ENCODE results near the gene PTPN1.
"Not testable (repeated sequence)": the region's sequence is repeated elsewhere in the genome, so short reads cannot be mapped to it uniquely, and the experiment has no call there.

Gene PTPN1

DNA sequence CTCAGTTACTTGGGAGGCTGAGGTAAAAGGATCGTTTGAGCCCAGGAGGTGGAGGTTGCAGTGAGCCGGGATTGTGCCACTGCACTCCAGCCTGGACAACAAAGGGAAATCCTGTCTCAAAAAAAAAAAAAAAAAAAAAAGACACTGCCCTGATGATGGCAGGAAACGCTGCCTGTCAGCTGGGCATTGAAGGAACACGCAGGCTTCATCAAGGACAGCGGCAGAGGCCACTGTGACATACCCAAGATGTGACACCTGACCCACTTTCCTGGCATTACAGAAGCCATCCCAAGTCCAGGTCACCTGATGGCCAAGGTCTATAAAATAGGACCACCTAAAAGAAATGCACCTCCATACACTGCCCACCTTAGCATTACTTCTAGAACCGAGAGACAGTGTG, 105.2 kb downstream of the PTPN1 start:
- no peak for DNase-seq

DNA sequence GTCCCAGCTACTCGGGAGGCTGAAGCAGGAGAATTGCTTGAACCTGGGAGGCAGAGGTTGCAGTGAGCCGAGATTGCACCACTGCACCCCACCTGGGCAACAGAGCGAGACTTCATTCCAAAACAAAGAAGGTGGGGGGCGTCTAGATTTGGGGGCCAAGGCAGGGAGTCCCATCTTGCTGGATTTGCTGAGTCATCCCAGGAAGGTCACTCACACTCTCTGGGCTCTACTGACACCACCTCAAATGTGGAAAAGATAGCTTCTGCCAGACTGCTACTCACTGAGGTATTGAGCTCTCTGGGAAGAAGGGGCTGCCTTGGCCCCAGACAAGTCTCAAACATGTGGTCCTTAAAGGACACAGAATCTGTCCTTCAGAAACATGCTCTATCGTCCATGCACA, 106.8 kb downstream of the PTPN1 start:
- DNase-seq, result no peak

DNA sequence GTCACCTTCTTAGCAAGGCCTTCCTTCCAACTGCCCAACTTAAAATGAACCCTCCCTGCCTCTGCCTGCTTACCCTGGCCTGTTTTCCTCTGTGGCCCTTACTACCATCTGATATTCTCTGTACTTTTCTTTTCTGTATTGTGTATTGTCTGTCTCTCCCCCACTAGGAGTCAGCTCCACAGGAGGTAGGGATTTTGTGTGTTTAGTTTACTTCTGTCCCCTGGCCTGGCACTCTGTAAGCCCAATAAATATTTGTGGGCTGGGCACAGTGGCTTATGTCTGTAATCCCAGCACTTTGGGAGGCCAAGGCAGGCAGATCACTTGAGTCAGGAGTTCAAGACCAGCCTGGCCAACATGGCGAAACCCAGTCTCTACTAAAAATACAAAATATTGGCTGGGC, 108.4 kb downstream of the PTPN1 start:
- DNase-seq, result no peak

DNA sequence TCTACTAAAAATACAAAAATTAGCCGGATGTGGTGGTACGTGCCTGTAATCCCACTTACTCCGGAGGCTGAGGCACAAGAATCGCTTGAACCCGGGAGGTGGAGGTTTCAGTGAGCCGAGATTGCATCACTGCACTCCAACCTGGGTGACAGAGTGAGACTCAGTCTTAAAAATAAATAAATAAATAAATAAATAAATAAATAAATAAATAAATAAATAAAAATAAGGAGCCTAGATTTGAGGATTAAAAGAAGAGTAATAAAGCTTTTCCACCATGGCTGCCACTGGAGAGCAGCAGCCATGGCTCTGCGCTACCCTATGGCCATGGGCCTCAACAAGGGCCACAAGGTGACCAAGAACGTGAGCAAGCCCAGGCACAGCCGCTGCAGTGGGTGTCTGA, 110.3 kb downstream of the PTPN1 start:
- not testable (repeated sequence) for DNase-seq

DNA sequence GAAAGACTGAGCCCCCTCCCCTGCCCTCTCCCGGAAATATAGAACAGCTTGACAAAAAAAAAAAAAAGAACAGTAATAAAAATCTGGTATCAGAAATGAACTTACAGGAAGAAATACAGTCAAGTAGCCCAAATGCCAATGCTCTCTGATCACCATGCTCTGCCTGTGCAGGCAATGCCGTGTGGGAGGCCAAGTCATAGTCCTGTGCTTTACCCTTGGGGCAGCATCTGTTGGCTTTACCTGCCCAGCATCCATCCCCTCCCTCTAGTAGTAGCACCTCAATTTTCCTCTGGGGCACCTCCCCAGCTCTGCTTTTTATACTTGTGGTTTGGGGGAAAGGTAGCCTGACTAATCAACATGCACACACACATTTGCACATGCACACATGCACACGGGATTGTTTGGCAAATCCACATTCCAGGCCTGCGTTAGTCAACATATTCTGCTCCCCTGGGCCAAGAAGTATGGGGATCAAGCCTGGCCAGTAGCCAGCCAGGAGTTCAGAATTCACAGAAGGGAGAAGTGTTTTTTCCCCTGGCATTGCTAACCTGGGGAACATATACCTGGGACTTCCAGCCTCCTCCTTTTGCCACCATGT, 111.0 kb downstream of the PTPN1 start:
- DNase-seq, result no peak

DNA sequence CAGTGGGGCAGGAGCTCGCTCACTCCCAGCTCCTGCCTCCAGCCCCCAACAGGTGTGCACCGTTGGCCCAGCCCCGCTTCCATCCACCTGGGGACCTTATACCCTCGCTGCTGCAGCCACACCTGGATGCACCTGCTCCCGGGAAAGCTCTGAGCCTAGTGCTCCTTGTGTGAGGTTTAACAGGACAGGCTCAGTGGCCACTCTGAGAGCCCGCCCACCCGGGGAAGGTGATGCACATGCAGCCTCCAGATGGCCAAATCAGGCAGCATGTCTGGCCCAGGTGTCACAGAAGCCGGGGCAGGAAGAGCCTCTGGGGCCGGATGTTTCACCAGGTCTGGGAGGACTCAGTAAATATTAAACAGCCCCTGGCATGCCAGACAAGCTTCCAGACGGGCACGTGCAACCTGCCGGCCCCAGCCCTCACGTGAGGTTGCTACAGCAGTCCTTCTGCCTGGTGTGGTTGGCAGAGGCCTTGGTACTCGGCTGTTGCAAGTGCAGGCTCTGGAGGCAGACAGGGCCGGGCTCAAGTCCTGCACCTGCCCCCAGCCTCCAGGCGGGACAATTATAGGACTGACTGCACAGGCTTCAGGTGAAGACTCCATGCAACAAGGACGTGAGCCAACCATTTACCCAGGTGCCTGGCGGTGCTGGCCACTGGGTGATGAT, 114.3 kb downstream of the PTPN1 start:
- peak; percentile 89 for DNase-seq

DNA sequence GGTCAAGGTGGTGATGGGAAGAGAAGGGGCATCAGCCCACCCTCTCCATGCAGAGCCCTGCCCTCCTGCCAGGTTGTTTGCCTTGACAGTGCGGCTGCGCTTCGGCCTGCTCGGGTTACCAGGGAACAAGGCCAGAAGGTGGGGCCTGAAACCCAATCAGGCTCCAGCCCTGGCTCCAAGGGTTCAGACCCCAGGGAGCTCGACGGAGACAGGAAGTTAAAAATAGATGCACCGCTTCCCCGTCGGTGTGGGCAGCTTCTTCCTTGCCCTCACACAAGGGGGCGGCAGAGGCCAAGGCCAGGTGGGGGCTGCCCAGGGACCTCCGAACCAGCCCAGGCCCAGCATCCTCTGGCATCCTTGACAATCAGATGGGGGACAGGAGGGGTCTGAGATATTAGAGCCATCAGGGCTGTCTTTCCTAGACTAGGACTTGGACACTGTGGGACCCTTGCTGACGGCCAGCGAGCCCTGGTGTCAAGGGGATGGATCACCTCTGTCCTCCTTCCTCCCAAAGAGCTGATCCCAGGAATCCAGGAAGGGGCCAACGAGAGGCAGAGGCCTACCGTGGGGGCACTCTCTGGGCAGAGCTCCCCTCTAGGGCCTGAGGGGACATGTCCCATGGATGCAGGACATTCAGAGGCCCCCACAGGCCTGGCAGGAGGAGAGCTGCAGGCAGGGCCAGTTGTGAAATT, 115.9 kb downstream of the PTPN1 start:
- DNase-seq, result peak; percentile 74

DNA sequence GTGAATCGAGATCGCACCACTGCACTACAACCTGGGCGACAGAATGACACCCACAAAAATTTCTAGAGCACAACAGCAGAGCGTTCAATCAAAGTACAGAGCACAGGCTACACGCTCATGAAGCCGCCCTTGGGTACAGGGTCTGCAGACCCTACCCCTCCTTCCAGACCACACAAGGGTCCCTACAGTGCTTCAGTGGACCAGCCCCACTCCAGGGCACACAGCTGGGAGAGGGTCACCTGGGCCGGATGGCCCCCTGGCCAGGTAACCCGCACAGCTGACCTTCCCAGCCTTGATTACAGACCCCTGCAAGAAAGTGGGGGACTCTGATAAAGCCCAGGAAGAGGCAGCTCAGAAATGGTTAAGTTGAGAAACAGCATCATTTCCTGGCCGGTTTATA, 117.6 kb downstream of the PTPN1 start:
- no peak for DNase-seq

DNA sequence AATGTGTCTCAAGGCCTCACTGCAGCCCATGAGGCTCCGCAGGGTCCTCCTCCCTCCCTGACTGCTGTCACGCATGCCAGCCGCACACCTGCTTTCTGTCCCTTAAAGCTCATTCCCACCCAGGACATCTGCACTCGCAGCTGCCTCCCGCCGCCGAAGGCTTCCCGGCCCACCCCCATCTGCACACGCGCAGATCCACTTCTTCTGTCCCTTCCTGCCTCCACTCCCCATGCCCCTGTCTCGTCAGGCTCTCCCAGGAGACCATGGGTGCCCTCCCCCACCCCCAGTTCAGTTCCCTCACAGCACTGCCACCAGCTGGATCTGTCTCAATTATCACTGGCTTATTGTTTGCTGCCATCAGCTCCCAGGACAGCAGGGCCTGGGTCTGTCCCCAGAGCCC, 118.1 kb downstream of the PTPN1 start:
- DNase-seq, result peak; percentile 35

DNA sequence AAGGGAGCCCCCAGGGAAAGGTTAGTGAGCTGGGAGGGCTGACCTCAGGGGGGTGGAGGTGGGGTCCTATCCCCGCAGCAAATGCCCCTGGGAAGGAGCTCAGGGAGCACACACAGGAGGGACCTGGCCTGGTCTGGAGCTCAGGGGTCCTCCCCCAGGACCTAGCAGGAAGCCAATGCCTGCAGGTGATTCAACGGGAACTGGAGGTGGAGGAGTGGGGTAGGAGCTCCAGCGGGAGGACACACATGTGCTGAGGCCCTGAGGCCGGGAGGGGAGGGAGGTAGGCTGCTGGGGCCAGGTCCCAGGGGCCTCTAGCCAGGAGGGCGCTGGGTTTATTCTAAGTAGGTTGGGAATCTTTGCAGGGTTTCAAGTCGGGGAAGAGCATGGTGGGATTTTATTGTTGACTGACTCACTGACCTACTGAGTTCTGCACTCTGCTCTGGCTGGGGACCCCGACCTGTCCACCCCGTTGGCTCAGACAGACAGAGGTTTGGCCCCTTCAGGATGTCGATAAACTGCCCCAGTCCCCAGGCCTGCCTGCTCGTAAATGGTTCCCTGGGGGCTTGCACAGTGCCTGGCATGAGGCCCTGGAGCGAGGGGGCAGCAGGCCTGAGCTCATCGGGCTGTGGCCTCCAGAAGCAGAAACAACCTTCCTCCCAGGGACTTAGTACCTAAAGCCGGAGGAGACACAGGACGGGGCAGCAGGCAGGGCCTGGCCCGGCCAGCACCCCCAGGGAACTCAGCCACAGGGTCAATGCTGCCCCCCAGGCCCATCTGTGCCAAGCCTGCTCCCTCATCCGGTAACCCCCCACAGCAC, 118.9 kb downstream of the PTPN1 start:
- DNase-seq, result no peak

DNA sequence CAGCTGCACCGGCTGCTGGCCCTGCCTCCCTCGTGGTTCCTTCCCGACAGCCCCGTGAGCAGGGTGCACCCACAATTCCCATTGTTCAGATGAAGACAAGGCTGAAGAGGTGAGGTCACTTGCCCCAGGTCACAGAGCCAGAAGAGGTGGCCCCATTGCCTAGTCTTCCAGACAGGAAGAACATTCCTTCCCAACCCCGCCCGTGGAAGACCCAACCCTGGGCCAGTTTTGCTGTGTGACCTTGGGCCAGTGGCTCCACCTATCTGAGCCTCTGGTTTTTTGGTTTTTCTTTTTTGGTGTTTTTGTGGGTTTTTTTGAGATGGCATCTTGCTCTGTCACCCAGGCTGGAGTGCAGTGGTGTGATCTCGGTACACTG, 119.5 kb downstream of the PTPN1 start:
- no peak for DNase-seq

DNA sequence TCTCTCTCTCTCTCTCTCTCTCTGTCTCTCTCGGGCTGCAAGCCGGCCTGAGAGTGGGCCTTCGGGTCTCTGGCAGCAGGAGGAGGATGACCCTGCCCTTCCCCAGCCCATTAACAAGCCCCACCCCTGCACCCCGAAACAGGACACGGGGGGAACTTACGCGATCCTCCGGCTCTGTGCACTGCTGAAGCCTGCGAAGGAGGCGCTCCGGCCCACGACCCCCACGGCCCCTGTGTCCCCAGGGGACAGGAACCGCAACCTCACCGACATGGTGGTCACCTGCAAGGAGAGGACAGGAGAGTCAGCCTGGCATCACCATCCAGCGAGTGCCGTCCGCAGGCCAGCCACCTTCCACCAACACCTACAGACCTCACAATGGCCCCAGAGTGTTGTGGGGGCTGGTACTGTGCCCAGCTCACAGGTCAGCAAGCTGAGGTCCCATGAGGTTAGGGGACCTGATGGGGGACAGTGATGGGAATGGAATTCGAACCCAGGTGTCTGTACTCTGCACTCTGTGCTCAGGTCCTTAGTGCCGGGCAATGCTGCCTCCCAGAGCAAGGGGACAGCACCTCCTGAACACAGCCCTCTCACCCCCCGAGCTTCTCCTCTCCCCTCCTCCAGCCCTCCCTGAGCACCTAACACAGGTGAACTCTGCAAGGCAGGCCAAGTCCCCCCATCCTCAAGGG, 120.5 kb downstream of the PTPN1 start:
- no peak for DNase-seq

DNA sequence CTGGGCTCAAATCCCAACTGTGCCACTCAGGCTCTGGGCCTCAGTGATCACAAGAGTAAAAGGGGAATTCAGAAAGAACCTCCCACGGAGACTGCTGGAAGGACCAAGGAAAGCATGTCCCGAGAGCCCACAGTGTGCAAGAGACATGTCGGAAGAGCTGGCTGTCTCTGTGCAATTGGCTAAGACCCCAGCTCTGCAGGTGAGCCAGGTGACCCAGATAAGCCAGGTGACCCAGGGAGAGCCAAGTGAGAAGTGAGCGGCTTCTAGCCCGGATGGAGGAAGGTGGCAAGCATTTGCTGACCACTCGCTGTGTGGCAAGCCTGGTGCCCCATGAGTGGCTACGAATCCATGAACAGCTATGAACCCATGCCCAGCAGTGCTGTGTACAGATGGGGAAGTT, 122.1 kb downstream of the PTPN1 start:
- DNase-seq, result no peak

DNA sequence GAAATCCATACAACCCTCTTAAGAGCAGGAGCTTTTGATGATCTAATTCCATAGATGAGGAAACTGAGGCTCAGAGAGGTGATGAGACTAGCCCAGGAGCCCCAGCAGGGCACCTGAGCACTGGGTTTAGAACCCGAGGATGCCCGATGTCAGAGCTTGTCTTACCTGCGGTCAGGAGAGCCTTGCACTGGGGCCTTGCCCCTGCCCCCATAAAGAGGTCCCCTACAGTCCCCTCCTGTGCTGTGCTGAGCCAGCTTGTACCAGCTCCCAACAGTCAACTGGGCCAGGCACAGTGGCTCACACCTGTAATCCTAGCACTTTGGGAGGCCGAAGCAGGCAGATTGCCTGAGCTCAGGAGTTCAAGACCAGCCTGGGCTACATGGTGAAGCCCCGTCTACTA, 122.5 kb downstream of the PTPN1 start:
- DNase-seq, result no peak

DNA sequence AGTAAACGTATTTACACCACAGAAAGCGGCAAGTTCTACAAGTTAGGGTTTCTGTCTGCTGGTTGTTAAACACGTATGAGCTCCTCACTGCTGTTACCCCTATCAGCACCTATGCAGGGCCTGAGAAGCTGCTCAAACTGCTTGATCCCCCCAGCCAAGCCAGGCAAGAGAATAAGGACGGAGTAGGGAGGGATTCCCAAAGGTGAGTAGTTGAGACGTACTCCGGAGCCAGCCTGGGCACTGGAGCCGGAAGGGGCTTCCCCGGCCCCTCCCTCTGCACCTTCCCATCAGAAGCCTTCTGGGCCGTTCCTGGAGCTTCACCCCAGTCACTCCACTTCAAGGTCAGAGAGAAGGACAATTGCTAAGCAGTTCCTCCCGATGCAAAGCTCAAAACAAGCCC, 123.2 kb downstream of the PTPN1 start:
- DNase-seq, result no peak

DNA sequence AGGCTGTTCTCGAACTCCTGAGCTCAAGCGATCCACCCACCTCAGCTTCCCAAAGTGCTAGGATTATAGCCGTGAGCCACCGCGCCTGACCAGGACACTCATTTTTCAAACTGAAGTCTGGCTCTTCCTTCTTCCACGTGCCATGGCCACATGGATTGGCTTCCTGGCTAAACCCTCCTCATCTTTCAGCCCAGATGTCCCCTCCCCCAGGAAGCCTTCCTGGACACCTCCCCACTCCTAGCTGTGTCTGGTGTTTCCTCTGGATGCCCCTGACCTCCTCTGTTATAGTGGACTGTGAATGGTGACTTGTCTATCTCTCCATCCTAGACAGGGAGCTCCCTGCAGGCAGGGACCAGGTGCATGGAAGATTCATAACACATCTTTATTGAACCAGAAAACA, 124.0 kb downstream of the PTPN1 start:
- no peak for DNase-seq
